Mucosa of descending colon (tissue), 3 donors: ENCODE results near the gene PKNOX2. TPM values are rescaled to one million over a fixed set of nuclear protein-coding genes. Genes with fewer than 3 reads are reported as not detected.
A peak's percentile ranks its signal among the peaks of the same experiment; 100 is the strongest.

Experiments
- ATAC-seq: fragments of 200-7000 bp; cut with Tn5 transposase; one replicate; pipeline ENCODE4 v1.9.1; 2020; ENCODE audit warnings: mild to moderate bottlenecking, moderate library complexity
- DNase-seq, 3 donors: peaks; one replicate each; pipeline ENCODE4 v3.0.0-alpha.2; 2020
- H3K36me3 ChIP-seq: fragments of 200-600 bp; one replicate; pipeline ENCODE4 v1.8.0; 2021; ENCODE audit warnings: low read depth, mild to moderate bottlenecking
- H3K4me1 ChIP-seq: fragments of 200-600 bp; one replicate; pipeline ENCODE4 v1.8.0; 2021; ENCODE audit warnings: low read depth, mild to moderate bottlenecking
- H3K4me3 ChIP-seq: fragments of 200-600 bp; one replicate; pipeline ENCODE4 v1.8.0; 2021; ENCODE audit warnings: mild to moderate bottlenecking
- H3K9me3 ChIP-seq: fragments of 200-600 bp; one replicate; pipeline ENCODE4 v1.8.0; 2021; ENCODE audit warnings: mild to moderate bottlenecking
- intact Hi-C, 2 donors: fragments of 100-400 bp; cut with DNase I in 1 of 2; cut with micrococcal nuclease in 1 of 2; formaldehyde crosslinking; loops; one replicate each; pipeline versions ENCODE4 v1.11.0 to v1.11.1; 2022; cut with DNase I, micrococcal nuclease
- total RNA-seq, 3 donors: library from RNA; stranded (reverse); fragmentation: NEBNext Ultra II Directional in 2 of 3; extraction: Animal tissue kit (Norgen Biotek cat#: 25700) in 2 of 3; gene quantifications; one replicate each; pipeline versions ENCODE4 v1.2.1 to v1.2.4, GENCODE V29; 2021 to 2023
- TF ChIP-seq, protein P1 (sequence below): fragments of 200-600 bp; IDR thresholded peaks from one replicate; pipeline ENCODE4 v1.8.0; 2022; ENCODE audit warnings: antibody characterized with exemption, mild to moderate bottlenecking
- donor health status: DM: no; HTN: no; CAD: no; lungs with moderate emphysema.
- donor health status: DM: no; HTN: no; CAD: no.
- donor health status: DM: no; HTN: yes; CAD: no.

PKNOX2 gene
- total RNA-seq, 3 donors from 2014 or later, result 1.5 to 4.0 (median 1.9) TPM

DNA sequence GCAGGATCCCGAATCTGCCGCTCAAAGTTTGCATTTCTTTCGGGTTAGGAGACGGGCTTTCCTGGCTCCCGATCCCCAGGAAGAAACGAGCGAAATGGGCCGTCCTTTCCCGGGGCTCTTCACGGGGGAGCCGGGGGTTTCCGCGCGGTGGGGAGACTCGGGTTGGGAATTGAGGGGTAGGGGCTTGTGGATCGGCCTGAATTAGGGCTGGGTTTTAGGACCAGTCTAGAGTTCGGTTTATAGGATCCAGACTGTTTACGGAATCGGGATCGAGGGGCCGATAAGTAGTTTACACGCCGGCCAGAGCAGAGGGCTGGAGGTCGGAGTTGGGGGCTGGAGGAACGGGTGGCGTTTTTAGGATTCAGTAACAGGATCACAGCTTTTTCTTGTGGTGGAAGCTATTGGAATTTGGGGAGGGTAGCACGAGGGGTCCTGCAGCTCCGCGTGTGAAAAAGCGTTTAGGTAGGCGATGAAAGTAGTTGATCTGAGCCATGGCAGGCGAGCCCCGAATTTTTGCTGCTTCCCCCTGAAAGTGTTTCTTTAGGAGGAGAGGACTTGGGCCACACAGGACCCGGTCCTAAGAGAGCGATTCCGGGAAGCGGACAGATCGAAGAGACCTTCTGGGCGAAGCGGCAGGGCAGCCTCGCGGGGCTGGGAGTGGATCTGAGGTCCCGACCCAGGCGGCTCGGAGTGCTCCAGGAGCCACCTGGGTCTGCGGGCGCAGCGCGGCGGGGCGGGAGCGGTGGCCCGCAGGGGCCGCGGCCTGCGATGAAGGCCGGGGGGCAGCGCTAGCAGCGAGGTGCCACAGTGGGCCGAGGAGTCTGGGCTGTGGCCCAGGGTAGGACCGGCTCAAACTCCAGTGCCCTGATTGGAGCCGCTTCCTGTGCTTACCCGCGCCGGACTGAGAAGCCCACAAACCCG lies 1.6 kb downstream of the PKNOX2 start:
- peaks cover 11% of the 10 kb centered on the region for H3K4me1 ChIP-seq
- no peaks in the 10 kb centered on the region for H3K9me3 ChIP-seq
- H3K36me3 ChIP-seq, result no peaks in the 10 kb centered on the region
- ATAC-seq, result peak; percentile 6
- no peak for DNase-seq
- TF ChIP-seq, protein P1, sequence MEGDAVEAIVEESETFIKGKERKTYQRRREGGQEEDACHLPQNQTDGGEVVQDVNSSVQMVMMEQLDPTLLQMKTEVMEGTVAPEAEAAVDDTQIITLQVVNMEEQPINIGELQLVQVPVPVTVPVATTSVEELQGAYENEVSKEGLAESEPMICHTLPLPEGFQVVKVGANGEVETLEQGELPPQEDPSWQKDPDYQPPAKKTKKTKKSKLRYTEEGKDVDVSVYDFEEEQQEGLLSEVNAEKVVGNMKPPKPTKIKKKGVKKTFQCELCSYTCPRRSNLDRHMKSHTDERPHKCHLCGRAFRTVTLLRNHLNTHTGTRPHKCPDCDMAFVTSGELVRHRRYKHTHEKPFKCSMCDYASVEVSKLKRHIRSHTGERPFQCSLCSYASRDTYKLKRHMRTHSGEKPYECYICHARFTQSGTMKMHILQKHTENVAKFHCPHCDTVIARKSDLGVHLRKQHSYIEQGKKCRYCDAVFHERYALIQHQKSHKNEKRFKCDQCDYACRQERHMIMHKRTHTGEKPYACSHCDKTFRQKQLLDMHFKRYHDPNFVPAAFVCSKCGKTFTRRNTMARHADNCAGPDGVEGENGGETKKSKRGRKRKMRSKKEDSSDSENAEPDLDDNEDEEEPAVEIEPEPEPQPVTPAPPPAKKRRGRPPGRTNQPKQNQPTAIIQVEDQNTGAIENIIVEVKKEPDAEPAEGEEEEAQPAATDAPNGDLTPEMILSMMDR, result no peak
- H3K4me3 ChIP-seq, result peak overlapping the region; percentile 22
- intact Hi-C loops, result loop anchor here in 1 of 2 donors (5.0 kb wide), 1 partner anchor 181 kb away; no protein-coding TSS in a partner anchor

- no peak overlapping the region for H3K4me3 ChIP-seq
- ATAC-seq, result no peak
- TF ChIP-seq, protein P1, result no peak
- intact Hi-C loops, result loop anchor here in 1 of 2 donors (5.0 kb wide), 1 partner anchor 180 kb away; no protein-coding TSS in a partner anchor
- no peaks in the 10 kb centered on the region for H3K36me3 ChIP-seq
- no peak for DNase-seq
- H3K9me3 ChIP-seq, result no peaks in the 10 kb centered on the region
- H3K4me1 ChIP-seq, result peaks cover 11% of the 10 kb centered on the region
Measured at GRCh38 chr11:125166764-125167291, 2.3 kb downstream of the PKNOX2 start.

- TF ChIP-seq, protein P1, result no peak
- Histone ChIP-seq H3K36me3 (no peaks in the 10 kb centered on the region), H3K4me3 (no peak overlapping the region), H3K4me1 (peaks cover 11% of the 10 kb centered on the region), H3K9me3 (no peaks in the 10 kb centered on the region)
- intact Hi-C loops, result loop anchor here in 1 of 2 donors (5.0 kb wide), 1 partner anchor 180 kb away; no protein-coding TSS in a partner anchor
- DNase-seq, result peak in 1 of 3 donors; percentile 34
- ATAC-seq, result no peak
Measured at GRCh38 chr11:125167292-125167953, 2.9 kb downstream of the PKNOX2 start.

- Histone ChIP-seq H3K4me3 (no peak overlapping the region), H3K4me1 (peaks cover 11% of the 10 kb centered on the region), H3K9me3 (no peaks in the 10 kb centered on the region), H3K36me3 (no peaks in the 10 kb centered on the region)
- TF ChIP-seq, protein P1, result no peak
- intact Hi-C loops, result loop anchor here in 1 of 2 donors (5.0 kb wide), 1 partner anchor 179 kb away; no protein-coding TSS in a partner anchor
- ATAC-seq, result no peak
- no peak for DNase-seq
Measured at GRCh38 chr11:125167954-125168835, 3.6 kb downstream of the PKNOX2 start.
